NCI-H1436 treated with DMSO at 0.1 percent for 48 hours (cell line): ENCODE results near the gene HK2.
"Not testable (repeated sequence)": the region's sequence is repeated elsewhere in the genome, so short reads cannot be mapped to it uniquely, and the experiment has no call there.

ENCODE experiments used
- DNase-seq: peaks from one replicate; lab custom pipeline; 2025; lab: John Stamatoyannopoulos, UW

Gene HK2

DNA sequence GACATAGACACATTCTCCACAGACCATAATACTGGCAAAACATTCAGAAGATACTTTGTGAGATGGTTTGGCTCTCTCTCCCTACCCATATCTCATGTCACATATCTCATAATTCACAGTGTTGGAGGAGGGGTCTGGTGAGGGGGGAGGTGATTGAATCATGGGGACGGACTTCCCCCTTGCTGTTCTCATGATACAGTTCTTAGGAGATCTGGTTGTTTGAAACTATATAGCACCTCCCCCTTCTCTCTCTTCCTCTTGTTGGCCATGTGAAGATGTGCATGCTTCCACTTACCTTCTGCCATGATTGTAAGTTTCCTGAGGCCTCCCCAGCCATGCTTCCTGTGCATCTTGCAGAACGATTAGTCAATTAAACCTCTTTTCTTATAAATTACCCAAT is 61.1 kb downstream of the HK2 start:
- DNase-seq, result no peak

DNA sequence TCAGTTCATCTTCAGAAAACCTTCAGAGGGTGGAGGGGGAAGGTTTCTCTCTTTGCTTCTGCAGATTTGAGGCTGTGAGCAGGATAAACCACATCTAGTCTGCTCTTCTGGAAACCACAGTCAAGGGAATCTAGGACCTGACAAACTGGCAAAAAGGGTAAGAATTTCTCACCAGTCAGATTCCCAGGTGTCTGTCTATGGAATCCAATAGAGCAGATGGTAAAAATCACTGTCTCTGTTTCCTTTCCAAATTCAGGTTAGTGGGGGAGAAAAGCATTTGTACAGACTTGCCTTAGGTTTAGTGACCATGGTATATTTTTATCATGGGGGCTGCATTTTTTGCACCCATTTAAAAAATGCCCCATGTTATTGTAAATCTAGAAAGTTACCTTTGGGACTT is 62.3 kb downstream of the HK2 start:
- no peak for DNase-seq

DNA sequence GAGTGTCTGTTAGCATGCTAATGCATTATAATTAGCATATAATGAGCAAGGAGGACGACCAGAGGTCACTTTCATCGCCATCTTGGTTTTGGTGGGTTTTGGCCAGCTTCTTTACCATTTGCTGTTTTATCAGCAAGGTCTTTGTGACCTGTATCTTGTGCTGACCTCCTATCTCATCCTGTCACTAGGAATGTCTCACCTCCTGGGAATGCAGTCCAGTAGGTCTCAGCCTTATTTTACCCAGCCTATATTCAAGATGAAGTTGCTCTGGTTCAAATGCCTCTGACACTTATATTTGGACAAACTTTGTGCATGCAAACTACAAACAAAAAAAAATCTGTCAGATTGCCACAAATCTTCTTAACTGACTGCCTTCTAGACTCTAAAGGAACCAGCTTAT is 66.3 kb downstream of the HK2 start:
- not testable (repeated sequence) for DNase-seq

DNA sequence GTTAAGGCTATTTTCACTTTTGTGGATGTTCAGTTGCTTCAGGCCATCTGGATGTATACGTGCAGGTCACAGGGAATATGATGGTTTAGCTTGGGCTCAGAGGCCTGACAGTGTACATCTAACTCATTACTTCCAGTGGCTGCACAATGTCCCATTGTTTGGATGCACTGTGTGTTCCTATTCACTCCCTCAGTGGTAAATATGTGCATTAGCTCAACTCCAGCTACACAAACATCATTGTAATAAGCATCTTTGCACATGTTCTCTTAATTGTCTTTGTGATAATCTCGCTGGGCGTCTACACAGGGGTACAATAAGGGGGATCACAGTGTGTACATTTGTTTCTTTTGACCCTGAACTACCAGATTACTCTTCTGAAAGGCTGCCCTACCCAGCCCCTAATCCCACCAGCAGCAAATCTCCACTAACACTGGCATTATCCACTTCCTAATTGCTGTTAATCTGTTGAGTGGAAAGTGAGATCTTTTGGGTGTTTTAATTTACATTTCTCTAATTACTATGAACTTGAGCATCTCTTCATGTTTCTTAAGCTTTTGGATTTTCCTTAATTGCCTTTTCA is 68.4 kb downstream of the HK2 start:
- DNase-seq, result no peak

DNA sequence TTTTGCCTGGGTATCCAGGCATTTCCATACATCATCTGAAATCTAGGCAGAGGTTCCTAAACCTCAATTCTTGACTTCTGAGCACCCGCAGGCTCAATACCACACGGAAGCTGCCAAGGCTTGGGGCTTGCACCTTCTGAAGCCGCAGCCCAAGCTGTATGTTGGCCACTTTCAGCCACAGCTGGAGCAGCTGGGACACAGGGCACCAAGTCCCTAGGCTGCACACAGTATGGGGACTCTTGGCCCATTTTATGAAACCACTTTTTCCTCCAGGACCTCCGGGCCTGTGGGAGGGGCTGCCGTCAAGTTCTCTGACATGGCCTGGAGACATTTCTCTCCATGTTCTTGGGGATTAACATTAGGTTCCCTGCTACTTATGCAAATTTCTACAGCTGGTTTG is 72.5 kb downstream of the HK2 start:
- DNase-seq, result no peak

DNA sequence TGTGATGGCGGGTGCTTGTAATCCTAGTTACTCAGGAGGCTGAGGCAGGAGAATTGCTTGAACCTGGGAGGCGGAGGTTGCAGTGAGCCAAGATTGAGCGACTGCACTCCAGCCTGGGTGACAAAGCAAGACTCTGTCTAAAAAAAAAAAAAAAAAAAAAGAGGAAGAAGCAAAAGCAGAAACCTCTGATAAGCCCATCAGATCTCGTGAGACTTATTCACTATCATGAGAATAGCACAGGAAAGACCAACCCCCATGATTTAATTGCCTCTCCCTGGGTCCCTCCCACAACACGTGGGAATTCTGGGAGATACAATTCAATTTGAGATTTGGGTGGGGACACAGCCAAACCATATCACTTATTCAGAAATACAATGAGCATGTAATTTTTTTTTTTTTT is 73.6 kb downstream of the HK2 start:
- DNase-seq, result not testable (repeated sequence)

DNA sequence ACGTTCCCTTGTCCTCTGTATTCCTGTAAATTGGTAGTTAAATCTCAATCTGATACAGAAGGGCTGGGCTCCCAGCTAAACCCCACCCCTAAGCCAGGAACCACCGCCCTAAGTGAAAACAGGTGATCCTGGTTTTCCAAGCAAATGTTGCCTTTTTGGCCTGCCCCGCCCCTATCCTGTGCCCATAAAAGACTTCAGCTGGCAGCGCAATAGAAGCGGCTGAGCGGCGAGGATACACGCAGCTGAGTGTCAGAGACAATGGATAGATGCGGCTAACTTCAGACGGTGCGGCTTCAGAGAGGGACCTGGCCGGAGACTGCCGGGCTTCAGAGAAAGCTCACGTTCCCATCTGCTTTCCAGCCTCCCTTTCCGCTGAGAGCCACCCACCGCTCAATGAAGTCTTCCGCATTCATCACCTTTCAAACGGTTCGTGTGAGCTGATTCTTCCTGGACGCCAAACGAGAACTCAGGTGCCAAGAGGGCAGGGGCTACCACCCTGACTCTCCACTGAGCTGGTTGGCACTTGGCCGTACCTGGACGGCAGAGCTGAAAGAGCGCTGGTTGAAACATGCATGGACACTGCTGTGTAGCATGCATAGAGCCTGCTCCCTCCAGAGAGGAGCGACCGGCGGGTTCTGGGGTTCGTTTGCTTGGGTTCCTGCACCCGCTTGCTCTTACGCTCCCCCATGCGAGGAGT is 75.0 kb downstream of the HK2 start:
- no peak for DNase-seq

DNA sequence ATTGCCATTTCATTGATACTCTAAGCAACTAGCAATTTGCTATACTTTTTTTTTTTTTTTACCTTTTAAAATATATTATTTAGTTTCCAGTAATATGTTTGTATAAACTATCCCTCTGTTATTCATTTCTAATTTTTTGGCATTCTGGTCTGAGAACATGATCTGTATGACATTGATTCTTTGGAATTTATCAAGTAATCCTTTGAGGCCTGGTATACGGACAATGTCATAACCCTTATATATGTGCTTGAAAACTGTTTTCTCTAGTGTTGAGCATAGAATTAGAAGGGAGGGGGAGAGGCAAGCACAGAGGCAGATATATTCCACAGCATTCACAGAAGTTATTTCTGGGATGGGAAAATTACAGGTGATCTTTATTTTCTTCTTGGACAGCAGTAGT is 76.3 kb downstream of the HK2 start:
- no peak for DNase-seq

DNA sequence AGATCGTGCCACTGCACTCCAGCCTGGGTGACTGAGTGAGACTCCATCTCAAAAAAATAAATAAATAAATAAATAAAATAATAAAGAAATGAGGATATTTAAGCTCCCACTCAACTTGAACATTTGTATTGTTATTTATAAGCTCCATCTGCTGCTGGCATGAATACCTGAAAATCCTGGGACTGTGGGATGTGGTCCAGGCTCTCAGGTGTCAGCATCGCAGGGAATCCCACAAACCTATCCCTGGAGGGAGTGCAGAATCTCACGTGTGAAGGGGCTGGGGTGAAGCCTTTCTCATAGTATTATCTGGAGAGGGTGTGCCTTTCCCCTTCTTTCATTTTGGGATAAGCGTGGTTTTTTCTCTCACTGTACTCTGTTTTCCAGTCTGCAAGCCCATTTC is 77.1 kb downstream of the HK2 start:
- DNase-seq, result no peak

DNA sequence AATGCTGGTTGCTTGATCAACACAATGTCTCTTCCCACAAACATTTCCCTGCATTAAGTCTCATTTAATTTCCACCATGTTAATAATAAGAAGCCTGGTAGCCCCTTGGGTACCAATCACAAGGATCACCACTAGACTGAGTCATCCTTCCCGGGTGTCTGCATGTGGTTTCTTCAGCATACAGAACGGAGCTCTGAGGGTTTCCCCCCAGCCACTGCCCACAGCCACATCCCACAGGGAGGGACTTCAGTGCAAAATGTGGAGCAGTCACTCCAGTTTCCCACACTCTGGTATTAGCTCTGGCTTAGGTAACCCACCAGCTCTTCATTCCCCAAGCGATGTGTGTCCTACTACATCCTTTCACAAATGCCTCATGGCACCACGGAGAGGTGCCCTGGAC is 81.8 kb downstream of the HK2 start:
- no peak for DNase-seq

DNA sequence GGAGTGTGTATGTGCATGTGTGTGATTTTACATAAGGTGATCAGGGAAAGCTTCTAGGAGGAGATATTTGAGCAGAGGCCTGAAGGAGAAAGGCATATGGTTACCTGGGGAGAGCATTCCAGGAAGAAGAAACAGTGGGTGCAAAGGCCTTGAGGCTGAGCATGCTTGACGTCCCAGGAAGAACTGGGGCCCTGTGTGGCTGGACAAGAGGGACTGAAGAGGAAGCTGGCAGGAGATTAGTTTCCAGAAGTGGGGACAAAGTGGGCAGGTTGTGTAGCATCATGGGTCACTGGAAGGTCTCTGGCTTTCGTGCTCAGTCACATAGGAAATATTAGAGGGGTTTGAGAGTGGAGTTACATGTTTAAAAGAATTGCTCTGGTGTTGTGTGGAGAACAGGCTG is 82.5 kb downstream of the HK2 start:
- DNase-seq, result no peak

DNA sequence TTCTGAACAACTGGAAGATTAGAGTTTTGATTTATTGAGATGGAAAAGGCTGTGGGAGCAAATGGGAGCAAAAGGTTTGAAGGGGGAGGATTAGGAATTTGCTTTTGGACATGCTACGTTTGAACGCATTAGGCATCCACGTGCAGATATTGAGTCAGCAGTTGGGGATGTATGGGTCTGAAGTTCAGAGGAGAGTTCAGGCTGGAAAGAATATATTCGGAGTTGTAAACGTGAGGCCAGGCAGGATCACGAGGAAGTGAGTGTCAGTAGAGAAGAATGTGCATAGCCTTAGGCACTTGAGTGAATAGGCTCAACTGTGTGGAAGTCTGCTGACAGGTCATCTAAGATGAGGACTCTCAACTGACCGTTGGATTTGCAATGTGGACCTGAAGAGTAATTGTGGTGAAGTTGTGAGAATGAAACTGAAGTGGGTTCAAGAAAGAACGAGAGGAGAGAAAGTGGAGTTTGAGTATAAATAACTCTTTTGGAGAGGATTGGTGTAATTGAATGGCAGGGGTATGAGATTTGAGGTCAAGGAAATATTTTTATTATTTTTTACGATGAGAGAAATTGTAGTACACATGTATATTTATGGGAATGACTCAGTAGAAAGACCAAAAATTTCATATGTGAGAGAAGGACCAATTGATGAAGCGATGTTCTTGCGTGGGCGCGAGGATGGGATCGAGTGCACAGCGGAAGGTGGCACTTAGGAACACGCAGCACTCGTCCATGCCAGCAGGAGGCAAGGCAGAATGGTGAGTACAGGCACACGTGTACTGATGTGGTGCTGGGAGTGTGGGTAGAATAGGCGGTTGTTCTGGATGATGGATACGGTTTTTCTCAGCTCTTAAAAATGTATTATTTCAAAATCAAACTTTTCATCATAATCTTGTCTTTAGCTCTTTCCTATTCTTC is 84.0 kb downstream of the HK2 start:
- no peak for DNase-seq

DNA sequence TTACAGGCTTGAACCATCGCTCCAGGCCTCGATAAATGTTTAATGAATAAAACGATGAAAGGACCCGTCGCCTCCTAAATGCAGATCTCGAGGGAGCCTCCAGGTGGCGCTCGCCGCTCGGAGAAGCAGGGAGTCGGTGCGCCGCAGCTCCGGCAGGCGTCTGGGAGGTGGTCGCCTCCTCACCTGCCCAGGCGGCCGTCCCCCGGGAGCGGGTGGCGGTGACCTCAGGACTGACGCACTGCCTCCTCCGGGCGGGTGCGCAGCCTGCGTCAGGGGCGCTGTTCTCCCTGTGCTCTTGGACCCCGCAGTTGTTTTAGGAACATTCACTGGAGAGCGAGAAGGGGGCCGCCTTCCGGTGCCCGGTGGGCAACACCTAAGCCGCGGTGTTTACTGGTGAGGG is 85.9 kb downstream of the HK2 start:
- no peak for DNase-seq

DNA sequence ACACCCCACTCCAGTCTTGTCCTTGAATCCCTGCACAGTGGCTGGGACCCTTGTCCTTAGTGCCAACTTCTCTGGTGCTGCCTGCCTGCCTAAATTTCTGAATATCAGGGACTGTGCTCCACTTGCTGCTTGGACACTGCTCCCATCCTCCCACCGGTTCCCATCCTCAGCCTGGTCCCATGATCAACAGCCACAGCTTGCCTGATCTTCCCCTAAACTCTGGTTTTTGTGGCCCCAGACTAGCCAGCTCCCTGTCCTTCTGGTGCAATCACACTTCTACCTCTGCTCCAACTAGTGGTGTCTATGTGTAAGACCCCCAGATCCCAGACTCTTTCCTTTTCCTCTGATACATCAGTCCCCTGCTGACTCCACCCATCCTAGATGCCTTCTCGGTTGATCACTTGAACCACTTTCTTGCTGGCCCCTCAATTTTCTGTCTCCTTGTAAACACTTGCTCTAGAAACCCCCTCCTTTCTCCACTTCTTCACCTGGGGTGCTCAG is 87.4 kb downstream of the HK2 start:
- no peak for DNase-seq

DNA sequence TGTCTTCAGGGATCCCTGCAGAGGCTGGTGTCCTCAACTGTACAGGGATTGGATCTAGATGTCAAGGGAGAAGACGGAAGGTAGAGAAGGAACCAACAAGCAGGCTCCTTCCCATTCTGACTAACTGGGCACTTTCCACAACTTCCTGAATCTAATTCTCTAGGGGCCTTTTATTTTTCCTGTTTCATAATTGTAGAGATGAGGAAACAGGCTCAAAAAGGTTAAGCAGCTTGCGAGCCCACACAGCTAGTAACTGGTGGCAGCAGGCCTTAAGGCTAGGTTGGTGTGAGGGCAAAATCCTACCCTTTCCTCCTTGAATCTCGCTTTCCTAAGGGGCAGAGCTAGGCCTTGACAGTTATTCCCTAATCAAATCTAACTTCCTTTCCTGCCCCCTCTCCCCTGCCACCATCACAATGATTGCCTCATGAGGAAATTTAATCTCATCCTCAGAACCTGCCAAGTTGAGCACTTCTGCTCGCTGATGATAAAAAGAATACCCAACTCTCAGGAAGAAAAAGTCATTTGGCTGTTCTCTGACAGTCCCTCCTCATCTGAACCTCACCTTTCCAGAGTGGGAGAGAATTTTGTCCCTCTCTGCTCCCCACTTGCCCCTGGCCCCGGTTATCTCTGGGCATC is 88.8 kb downstream of the HK2 start:
- DNase-seq, result no peak

DNA sequence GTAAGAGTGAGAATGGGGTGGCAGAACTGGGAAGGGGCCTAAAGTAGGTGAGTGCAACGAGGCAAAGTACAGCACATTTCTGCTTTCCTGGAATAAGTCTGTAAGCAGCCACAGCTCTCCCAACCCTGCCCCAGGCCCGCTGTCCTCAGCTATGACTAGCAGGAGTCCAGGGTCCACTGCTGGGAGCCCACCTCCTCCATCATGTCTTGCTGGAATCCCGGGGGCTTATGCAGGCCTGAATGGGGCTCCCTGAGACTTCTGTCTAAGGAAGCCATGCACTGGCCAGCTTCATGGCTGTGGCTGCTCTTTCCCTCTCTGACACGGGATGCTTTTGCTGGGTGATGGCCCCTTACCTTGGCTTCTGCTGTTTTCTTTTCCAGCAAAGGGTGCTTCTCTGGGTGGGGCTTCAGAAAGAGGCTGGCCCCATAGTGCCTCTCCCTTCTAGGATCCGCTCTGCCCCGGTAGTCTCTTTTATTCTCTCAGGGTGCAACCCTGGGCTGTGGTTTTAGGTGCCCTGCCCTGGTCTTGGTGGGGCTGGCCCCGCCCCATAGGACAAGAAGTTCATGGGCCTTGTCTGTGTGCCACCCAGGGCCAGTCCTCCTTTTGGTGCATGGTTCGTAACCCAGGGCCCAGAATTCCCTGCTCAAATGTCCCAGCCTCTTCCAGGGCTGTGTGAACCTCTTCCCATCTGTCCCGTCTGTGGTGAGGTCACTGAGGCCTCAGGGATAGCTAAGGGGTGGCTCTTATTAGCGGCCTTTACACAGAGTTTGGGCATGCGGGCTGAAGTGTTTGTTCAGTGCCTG is 90.7 kb downstream of the HK2 start:
- no peak for DNase-seq

DNA sequence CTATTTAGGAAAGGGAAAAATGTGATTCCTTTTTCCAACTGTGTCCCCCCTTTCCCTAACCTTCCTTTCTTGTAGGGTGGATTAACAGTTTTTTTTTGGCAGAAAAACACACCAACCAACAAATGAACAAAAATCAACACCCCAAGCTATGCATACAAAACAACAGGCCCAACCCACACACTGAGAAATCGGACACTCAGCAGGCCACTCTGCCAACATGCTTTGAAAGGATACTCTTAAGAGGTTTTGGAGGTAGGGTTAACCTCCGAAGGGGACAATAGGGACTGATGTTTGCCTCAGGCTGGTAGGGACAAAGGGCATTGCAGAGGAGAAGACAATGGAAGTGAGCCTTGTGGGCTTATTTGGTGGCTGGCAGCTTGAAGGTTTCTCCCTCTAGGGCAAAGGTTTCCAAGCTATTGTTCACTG is 91.4 kb downstream of the HK2 start:
- DNase-seq, result no peak

DNA sequence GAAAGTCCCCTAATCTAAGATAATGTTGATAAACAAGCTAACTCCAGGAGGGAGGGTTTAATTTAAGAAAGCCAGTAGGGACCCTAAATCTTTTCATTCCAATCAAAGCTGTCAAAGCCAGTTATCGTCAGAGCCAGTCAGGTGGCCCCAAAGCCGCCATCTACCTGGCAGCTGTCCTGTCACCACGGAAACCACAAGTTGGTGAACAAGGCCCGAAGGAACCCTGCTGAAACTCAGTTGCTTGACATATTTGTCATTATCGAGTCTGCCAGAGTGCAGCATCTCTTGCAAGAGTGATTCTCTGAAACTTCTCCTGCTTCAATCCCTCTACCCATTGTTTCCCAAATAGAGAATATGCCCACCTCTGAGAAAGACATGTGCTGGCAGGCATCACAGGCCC is 93.7 kb downstream of the HK2 start:
- no peak for DNase-seq

DNA sequence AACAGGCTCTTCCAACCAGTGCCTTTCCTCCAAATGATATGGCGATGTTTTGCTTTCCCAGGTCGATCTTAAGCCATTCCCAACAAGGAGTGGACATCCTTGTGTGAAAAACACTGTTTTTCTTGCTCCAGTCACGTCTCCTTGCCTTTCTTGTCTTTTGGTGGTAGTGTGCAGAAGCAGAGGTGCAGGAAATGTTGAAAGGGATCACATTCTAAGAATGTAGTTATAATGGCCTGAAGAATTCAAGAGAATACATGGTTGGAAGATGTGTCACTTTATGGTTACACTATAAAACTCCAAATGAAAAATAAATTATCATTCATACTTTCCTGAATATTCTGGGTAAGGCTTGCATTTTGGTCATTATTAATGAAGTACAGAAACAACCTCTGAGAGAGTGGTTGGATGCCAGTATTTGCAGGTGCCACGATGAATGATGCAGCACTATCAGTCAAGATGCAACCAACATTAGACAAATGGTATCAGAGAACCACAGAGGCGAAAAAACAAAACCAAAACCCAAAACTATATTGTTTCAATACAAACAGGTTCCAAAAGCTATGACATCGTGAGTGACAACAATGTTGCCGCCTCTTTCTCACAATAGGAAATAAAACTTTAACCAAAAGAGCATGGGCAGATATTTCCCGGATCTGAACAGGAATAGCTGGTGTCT is 97.0 kb downstream of the HK2 start:
- DNase-seq, result no peak

DNA sequence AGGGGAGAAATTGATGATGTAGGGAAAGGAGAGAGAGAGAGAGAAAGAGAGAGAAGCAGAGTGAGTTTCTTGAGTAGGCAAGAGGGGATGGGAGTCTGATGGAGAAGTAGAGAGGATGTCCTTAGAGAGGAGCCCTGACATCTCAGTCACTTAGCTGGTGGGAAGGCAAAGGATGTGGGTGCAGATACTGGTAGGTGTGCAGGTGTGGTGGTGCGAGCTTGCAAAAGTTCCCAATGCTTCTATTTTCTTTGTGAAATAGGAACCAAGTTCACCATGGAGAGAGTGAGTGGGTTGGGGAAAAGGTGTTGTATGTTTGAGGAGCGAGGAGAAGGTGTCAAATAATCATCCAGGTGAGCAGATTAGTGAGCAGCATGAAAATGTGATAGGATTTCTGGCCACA is 98.0 kb downstream of the HK2 start:
- DNase-seq, result no peak

DNA sequence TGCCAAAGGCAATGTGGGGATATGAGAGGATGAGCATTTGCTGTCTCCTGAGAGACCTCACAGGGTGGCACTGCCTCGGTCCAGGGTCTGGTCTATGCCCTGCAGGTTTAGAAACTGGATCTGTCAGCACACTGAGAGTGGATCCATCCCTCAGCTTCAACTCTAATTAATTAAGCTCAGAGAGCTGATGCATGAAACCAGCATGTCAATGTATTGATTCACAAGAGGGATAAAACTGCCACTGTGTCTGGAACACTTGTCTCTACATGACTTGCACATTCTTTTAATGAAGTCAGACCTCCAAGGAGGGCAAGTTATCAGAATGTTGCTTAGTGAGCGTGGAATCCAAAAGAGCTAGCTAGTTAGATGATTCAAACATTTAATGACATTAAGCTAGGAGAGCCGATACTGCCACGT is 102.1 kb downstream of the HK2 start:
- no peak for DNase-seq
